CD14-positive monocyte (primary cell): ENCODE measurements around the gene POGLUT3. TPM values are rescaled to one million over a fixed set of nuclear protein-coding genes. Genes with fewer than 3 reads are reported as not detected.

Experiments used
- DNase-seq, 3 donors: peaks; one replicate each; pipeline ENCODE4 v3.0.0-alpha.2; 2011 to 2022
- H2AFZ ChIP-seq: 2 replicates; pipeline ENCODE4 v1.6.0; 2012; ENCODE audit warnings: mild to moderate bottlenecking, low read depth, low read length, inconsistent platforms; ENCODE audit not compliant: insufficient read depth, poor library complexity, severe bottlenecking
- H3K27ac ChIP-seq, 2 donors: 1 replicate in 1 of 2; 2 replicates in 1 of 2; pipeline ENCODE4 v1.5.1; 2012 to 2013; ENCODE audit warnings: low read length in 2 of 2, control low read depth in 1 of 2, inconsistent platforms in 1 of 2, low read depth in 1 of 2, mild to moderate bottlenecking in 1 of 2
- H3K27me3 ChIP-seq, 2 donors: one replicate each; pipeline versions ENCODE4 v1.6.0 to v1.6.1; 2011 to 2013; ENCODE audit warnings: low read length in 2 of 2; ENCODE audit not compliant: control insufficient read depth in 2 of 2, insufficient read depth in 2 of 2
- H3K36me3 ChIP-seq, 2 donors: replicated peaks in 1 of 2; 1 replicate in 1 of 2; 2 replicates in 1 of 2; pipeline versions ENCODE4 v1.5.1 to v1.6.1; 2012 to 2013; ENCODE audit warnings: low read length in 2 of 2, control low read depth in 1 of 2, inconsistent platforms in 1 of 2, mild to moderate bottlenecking in 1 of 2; ENCODE audit not compliant: insufficient read depth in 2 of 2, control insufficient read depth in 1 of 2
- H3K4me1 ChIP-seq, 2 donors: 1 replicate in 1 of 2; 2 replicates in 1 of 2; pipeline versions ENCODE4 v1.5.1 to v1.6.1; 2012 to 2013; ENCODE audit warnings: low read length in 2 of 2, control low read depth in 1 of 2, inconsistent platforms in 1 of 2, mild to moderate bottlenecking in 1 of 2, moderate library complexity in 1 of 2; ENCODE audit not compliant: insufficient read depth in 2 of 2, control insufficient read depth in 1 of 2
- H3K4me2 ChIP-seq: replicated peaks from 2 replicates; pipeline ENCODE3; 2012; ENCODE audit warnings: low read length, moderate library complexity, mild to moderate bottlenecking; ENCODE audit not compliant: poor library complexity, severe bottlenecking; ENCODE audit errors: extremely low read depth
- H3K4me3 ChIP-seq, 3 experiments: fragments of 200-600 bp in 1 of 3; sonication (generic) in 1 of 3; replicated peaks in 1 of 3; 1 replicate in 2 of 3; 2 replicates in 1 of 3; pipeline ENCODE4 v1.5.1; 2011 to 2013; ENCODE audit warnings: low read length in 3 of 3, mild to moderate bottlenecking in 3 of 3, control low read depth in 2 of 3, low read depth in 2 of 3, inconsistent platforms in 1 of 3, moderate library complexity in 1 of 3
- H3K79me2 ChIP-seq: 2 replicates; pipeline ENCODE4 v1.6.0; 2012; ENCODE audit warnings: mild to moderate bottlenecking, control low read depth, inconsistent platforms, low read length, moderate library complexity; ENCODE audit not compliant: insufficient read depth
- H3K9ac ChIP-seq: 2 replicates; pipeline ENCODE4 v1.6.0; 2017; ENCODE audit warnings: low read length, mild to moderate bottlenecking; ENCODE audit not compliant: insufficient read depth, poor library complexity, severe bottlenecking
- H3K9me3 ChIP-seq, 2 donors: replicated peaks in 1 of 2; 1 replicate in 1 of 2; 2 replicates in 1 of 2; pipeline versions ENCODE4 v1.5.1 to v1.6.1; 2012 to 2013; ENCODE audit warnings: low read length in 2 of 2, control low read depth in 1 of 2; ENCODE audit not compliant: control insufficient read depth in 1 of 2, insufficient read depth in 1 of 2
- H4K20me1 ChIP-seq: 2 replicates; pipeline ENCODE4 v1.6.0; 2012; ENCODE audit warnings: mild to moderate bottlenecking, low read length, control low read depth, moderate library complexity; ENCODE audit not compliant: insufficient read depth
- H3K27ac Mint-ChIP-seq, 7 donors: one replicate each; pipeline ENCODE4 v1.8.0; 2020; ENCODE audit warnings: mild to moderate bottlenecking in 7 of 7, mixed read lengths in 7 of 7, moderate library complexity in 6 of 7, inconsistent platforms in 2 of 7
- H3K27me3 Mint-ChIP-seq, 3 donors: one replicate each; pipeline ENCODE4 v1.8.0; 2021 to 2022; ENCODE audit warnings: low read depth in 3 of 3, mild to moderate bottlenecking in 3 of 3, mixed read lengths in 3 of 3, moderate library complexity in 3 of 3, inconsistent platforms in 1 of 3
- H3K36me3 Mint-ChIP-seq, 2 donors: one replicate each; pipeline ENCODE4 v1.8.0; 2020; ENCODE audit warnings: mixed read lengths in 2 of 2, inconsistent platforms in 1 of 2, mild to moderate bottlenecking in 1 of 2
- H3K4me1 Mint-ChIP-seq: one replicate; pipeline ENCODE4 v1.8.0; 2020; ENCODE audit warnings: mild to moderate bottlenecking, mixed read lengths
- H3K4me3 Mint-ChIP-seq, 2 donors: one replicate each; pipeline ENCODE4 v1.8.0; 2020; ENCODE audit warnings: mild to moderate bottlenecking in 2 of 2, mixed read lengths in 2 of 2, moderate library complexity in 1 of 2
- H3K9me3 Mint-ChIP-seq, 7 donors: one replicate each; pipeline ENCODE4 v1.8.0; 2020 to 2022; ENCODE audit warnings: mixed read lengths in 7 of 7, mild to moderate bottlenecking in 6 of 7, moderate library complexity in 6 of 7, inconsistent platforms in 2 of 7
- WGBS: methylation state at CpG from one replicate; pipeline ENCODE4 v1.1.5; 2013; ENCODE audit warnings: missing lambda C conversion rate; ENCODE audit not compliant: insufficient coverage; 5-methylcytosine and 5-hydroxymethylcytosine counted together
- intact Hi-C, 2 donors: fragments of 100-400 bp; cut with micrococcal nuclease; formaldehyde crosslinking; loops; one replicate each; pipeline versions ENCODE4 v1.15.0 to v1.15.1; 2023
- polyA plus RNA-seq, 3 donors: library from polyadenylated mRNA; depleted of rRNA in 1 of 3; unstranded in 2 of 3; stranded (reverse) in 1 of 3; fragments of 300-500 nt in 2 of 3; fragments of >200 nt in 1 of 3; fragmentation: Illumina TruSeq in 2 of 3; gene quantifications; 1 replicate in 2 of 3; 2 replicates in 1 of 3; pipeline ENCODE4 v1.2.3, GENCODE V29; 2012 to 2021
- TF ChIP-seq, protein P1 (sequence below): fragments of 200-600 bp; IDR thresholded peaks from one replicate; pipeline ENCODE4 v1.8.0; 2022; ENCODE audit warnings: antibody characterized with exemption, mild to moderate bottlenecking

POGLUT3 gene
- polyA plus RNA-seq, 3 donors: 0.64 to 1.2 (median 0.80) TPM

- WGBS: 90% methylated on average over 5 of the region's 5 CpGs
- H3K27ac ChIP-seq: no peak overlapping the region
- no peaks in the 10 kb centered on the region for H3K79me2 ChIP-seq
- no peaks in the 10 kb centered on the region for H3K27me3 ChIP-seq
- H3K36me3 ChIP-seq: no peaks in the 10 kb centered on the region
- H4K20me1 ChIP-seq: no peaks in the 10 kb centered on the region
- Mint-ChIP-seq H3K4me3 (no peak overlapping the region), H3K27ac (no peak overlapping the region), H3K36me3 (no peaks in the 10 kb centered on the region), H3K9me3 (no peaks in the 10 kb centered on the region), H3K4me1 (no peaks in the 10 kb centered on the region), H3K27me3 (peaks cover 0 to 6% (median 2%) of the 10 kb centered on the region in 3 donors)
- TF ChIP-seq, protein P1, sequence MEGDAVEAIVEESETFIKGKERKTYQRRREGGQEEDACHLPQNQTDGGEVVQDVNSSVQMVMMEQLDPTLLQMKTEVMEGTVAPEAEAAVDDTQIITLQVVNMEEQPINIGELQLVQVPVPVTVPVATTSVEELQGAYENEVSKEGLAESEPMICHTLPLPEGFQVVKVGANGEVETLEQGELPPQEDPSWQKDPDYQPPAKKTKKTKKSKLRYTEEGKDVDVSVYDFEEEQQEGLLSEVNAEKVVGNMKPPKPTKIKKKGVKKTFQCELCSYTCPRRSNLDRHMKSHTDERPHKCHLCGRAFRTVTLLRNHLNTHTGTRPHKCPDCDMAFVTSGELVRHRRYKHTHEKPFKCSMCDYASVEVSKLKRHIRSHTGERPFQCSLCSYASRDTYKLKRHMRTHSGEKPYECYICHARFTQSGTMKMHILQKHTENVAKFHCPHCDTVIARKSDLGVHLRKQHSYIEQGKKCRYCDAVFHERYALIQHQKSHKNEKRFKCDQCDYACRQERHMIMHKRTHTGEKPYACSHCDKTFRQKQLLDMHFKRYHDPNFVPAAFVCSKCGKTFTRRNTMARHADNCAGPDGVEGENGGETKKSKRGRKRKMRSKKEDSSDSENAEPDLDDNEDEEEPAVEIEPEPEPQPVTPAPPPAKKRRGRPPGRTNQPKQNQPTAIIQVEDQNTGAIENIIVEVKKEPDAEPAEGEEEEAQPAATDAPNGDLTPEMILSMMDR: no peak
- no peak for DNase-seq
- no peaks in the 10 kb centered on the region for H3K4me1 ChIP-seq
- no peaks in the 10 kb centered on the region for H3K9me3 ChIP-seq
- H3K4me3 ChIP-seq: no peak overlapping the region
- no peak overlapping the region for H3K9ac ChIP-seq
- intact Hi-C loops: no loop called here
- H2AFZ ChIP-seq: no peak overlapping the region
- H3K4me2 ChIP-seq: no peak overlapping the region
Observed at GRCh38 chr11:108543316-108543964, 45.3 kb upstream of the POGLUT3 start.

DNA sequence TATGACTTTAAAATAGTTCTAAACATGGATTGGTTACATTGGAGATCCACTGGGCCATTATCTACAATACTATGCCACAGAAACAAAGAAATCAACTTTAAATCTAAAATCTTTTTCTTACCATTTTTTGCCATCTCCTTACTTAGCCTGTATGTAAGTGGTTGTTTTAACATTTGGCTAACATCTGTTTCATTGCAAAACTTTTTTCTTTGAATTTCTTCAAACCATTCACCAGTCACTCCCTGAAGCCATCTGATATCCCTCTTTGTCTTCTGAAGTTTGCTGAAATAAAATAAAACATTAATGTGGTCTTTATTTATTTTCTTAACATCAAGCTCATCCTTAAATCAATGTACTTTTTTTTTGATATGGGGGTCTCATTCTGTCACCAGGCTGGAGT lies 43.3 kb upstream of the POGLUT3 start:
- Histone ChIP-seq H3K4me1 (no peaks in the 10 kb centered on the region), H3K9ac (no peak overlapping the region), H3K27me3 (no peaks in the 10 kb centered on the region), H3K79me2 (no peaks in the 10 kb centered on the region), H3K36me3 (no peaks in the 10 kb centered on the region), H2AFZ (no peak overlapping the region), H3K27ac (no peak overlapping the region), H3K4me2 (no peak overlapping the region), H3K9me3 (no peaks in the 10 kb centered on the region), H4K20me1 (no peaks in the 10 kb centered on the region), H3K4me3 (no peak overlapping the region)
- Mint-ChIP-seq H3K4me3 (no peak overlapping the region), H3K36me3 (no peaks in the 10 kb centered on the region), H3K27ac (no peak overlapping the region), H3K27me3 (peaks cover 0 to 6% (median 2%) of the 10 kb centered on the region in 3 donors), H3K4me1 (no peaks in the 10 kb centered on the region), H3K9me3 (no peaks in the 10 kb centered on the region)
- DNase-seq: no peak
- intact Hi-C loops: no loop called here
- TF ChIP-seq, protein P1: no peak
